Measurements from ENCODE around the gene MBOAT2. TPM values are rescaled to one million over a fixed set of nuclear protein-coding genes. Genes with fewer than 3 reads are reported as not detected.

Gene MBOAT2
- polyA plus RNA-seq, 1 experiment: 18.1 TPM

GRCh38 chr2:8998418-8999101, 4.9 kb downstream of the MBOAT2 start:
- ChIA-PET CTCF (no interaction called here), POLR2A (no interaction called here)
- H3K27me3 ChIP-seq (ENCODE audit: control insufficient read depth, insufficient read depth, low read length): no peaks in the 10 kb centered on the region
- TF ChIP-seq, protein P1, sequence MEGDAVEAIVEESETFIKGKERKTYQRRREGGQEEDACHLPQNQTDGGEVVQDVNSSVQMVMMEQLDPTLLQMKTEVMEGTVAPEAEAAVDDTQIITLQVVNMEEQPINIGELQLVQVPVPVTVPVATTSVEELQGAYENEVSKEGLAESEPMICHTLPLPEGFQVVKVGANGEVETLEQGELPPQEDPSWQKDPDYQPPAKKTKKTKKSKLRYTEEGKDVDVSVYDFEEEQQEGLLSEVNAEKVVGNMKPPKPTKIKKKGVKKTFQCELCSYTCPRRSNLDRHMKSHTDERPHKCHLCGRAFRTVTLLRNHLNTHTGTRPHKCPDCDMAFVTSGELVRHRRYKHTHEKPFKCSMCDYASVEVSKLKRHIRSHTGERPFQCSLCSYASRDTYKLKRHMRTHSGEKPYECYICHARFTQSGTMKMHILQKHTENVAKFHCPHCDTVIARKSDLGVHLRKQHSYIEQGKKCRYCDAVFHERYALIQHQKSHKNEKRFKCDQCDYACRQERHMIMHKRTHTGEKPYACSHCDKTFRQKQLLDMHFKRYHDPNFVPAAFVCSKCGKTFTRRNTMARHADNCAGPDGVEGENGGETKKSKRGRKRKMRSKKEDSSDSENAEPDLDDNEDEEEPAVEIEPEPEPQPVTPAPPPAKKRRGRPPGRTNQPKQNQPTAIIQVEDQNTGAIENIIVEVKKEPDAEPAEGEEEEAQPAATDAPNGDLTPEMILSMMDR (IDR thresholded peaks at IDR 0.05; ENCODE audit: insufficient read depth, low read depth, low read length): no peak
- no peak overlapping the region for H3K4me3 ChIP-seq (ENCODE audit: low read depth, low read length)
- no peaks in the 10 kb centered on the region for H3K36me3 ChIP-seq (ENCODE audit: control insufficient read depth, insufficient read depth, low read length)
- no peak for DNase-seq (ENCODE audit: low read depth)

- Histone ChIP-seq H3K36me3 (ENCODE audit: control insufficient read depth, insufficient read depth, low read length) (no peaks in the 10 kb centered on the region), H3K27me3 (ENCODE audit: control insufficient read depth, insufficient read depth, low read length) (no peaks in the 10 kb centered on the region), H3K4me3 (ENCODE audit: low read depth, low read length) (no peak overlapping the region)
- TF ChIP-seq, protein P1 (IDR thresholded peaks at IDR 0.05; ENCODE audit: insufficient read depth, low read depth, low read length): no peak
- CTCF ChIA-PET: interaction anchor here (0.8 to 1.6 kb wide), 2 partner anchors 11 to 108 kb away, joined by 3 to 6 read pairs; no protein-coding TSS in a partner anchor
- POLR2A ChIA-PET: no interaction called here
- DNase-seq (ENCODE audit: low read depth): no peak
These were observed 5.9 kb downstream of the MBOAT2 start for GRCh38 chr2:8997631-8998030.

DNA sequence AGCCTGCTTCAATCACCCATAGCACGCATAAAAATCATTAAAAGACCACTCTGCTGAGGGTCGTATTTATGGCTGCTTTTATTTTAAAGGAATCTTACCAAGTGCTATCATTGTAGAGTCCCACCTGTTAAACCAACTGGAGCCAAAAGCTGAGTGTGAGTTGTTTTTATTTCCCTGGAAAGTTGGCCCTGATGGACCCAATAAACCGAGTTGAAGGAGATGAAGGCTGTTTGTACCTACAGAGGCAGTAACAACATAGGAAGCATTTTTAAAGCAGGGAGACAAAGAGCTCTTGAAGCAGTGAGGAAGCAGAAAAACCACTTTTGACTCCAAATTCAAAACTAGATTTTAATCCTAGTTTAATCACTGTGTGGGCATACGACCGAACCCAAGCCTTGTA, 6.4 kb downstream of the MBOAT2 start:
- POLR2A ChIA-PET: no interaction called here
- CTCF ChIA-PET: interaction anchor here (1.6 kb wide), 1 partner anchor 10 kb away, joined by 6 read pairs; no protein-coding TSS in a partner anchor

GRCh38 chr2:8996006-8996405, 7.5 kb downstream of the MBOAT2 start:
- TF ChIP-seq, protein P1 (IDR thresholded peaks at IDR 0.05; ENCODE audit: insufficient read depth, low read depth, low read length): no peak
- Histone ChIP-seq H3K36me3 (ENCODE audit: control insufficient read depth, insufficient read depth, low read length) (no peaks in the 10 kb centered on the region), H3K27me3 (ENCODE audit: control insufficient read depth, insufficient read depth, low read length) (no peaks in the 10 kb centered on the region), H3K4me3 (ENCODE audit: low read depth, low read length) (no peak overlapping the region)
- ChIA-PET CTCF (interaction anchor here (1.6 kb wide), 1 partner anchor 9 kb away, joined by 6 read pairs; no protein-coding TSS in a partner anchor), POLR2A (no interaction called here)
- DNase-seq (ENCODE audit: low read depth): no peak

More for the DNA sequence above, 6.4 kb downstream of the MBOAT2 start:
- TF ChIP-seq, protein P1 (IDR thresholded peaks at IDR 0.05; ENCODE audit: insufficient read depth, low read depth, low read length): no peak
- no peak for DNase-seq (ENCODE audit: low read depth)
- Histone ChIP-seq H3K27me3 (ENCODE audit: control insufficient read depth, insufficient read depth, low read length) (no peaks in the 10 kb centered on the region), H3K4me3 (ENCODE audit: low read depth, low read length) (no peak overlapping the region), H3K36me3 (ENCODE audit: control insufficient read depth, insufficient read depth, low read length) (no peaks in the 10 kb centered on the region)

DNA sequence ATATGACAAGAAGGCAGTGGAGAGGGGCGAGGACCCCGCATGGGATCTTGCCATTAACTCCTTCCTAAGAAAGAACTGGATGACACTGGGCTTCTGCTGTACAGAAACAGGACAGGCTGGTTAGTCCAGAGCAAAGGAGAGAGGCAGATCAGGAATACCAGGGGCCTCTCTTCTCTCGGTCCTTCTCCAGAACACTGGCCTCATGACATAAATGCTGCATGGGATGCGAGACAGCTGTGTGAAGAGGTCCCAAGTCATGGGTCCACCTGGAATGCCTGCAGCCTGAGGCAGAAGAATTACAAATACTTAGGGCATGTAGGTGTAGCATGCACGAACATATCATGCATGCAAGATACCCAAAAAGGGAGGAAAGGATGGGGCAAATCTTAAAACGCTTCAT, 9.1 kb downstream of the MBOAT2 start:
- Histone ChIP-seq H3K27me3 (ENCODE audit: control insufficient read depth, insufficient read depth, low read length) (no peaks in the 10 kb centered on the region), H3K4me3 (ENCODE audit: low read depth, low read length) (no peak overlapping the region), H3K36me3 (ENCODE audit: control insufficient read depth, insufficient read depth, low read length) (no peaks in the 10 kb centered on the region)
- TF ChIP-seq, protein P1 (IDR thresholded peaks at IDR 0.05; ENCODE audit: insufficient read depth, low read depth, low read length): no peak
- ChIA-PET CTCF (no interaction called here), POLR2A (no interaction called here)
- DNase-seq (ENCODE audit: low read depth): no peak
